ENCODE measurements around the gene MARK1. TPM values are rescaled to one million over a fixed set of nuclear protein-coding genes. Genes with fewer than 3 reads are reported as not detected.

Gene MARK1
- total RNA-seq, 1 experiment from 2014 or later, result not detected

DNA sequence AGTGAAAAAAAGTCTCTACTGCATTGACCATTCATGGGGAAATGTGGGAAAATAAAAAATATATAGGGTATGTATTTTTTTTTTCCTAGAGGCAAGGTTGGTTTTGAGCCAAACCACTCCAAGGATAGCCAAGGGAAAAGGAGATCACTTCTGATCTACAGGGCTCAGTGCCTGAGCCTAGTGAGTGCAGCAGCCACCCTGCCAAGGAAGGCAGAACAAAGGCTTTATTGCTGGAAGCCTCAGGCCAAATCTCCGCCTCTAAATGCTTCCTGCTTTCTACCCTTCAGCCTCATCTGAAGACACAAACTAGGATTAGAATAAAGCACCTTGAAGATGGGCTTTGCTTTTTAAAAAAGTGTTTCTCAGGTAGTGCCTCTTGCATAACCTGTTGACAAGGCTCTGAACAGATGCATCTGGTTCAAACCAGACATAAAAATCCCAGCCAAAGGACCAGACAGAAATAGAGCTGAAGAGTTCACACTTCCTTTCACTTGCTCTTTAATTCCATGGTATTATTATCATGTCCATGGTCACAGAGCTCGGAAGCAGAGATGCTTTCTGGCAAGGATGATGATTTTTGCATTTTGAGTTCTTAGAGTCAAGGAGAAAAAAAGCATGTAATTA lies 172.7 kb downstream of the MARK1 start:
- intact Hi-C loops (cut with micrococcal nuclease; ENCODE audit: unreplicated experiment), result no loop called here
- H3K27ac ChIP-seq (ENCODE audit: low read length), result no peak overlapping the region
- DNase-seq (ENCODE audit: low read depth, low spot score), result no peak

GRCh38 chr1:220701974-220702373 lies 174.0 kb downstream of the MARK1 start:
- DNase-seq (ENCODE audit: low read depth, low spot score) (no peak), ATAC-seq (no peak)
- intact Hi-C loops (cut with micrococcal nuclease; ENCODE audit: unreplicated experiment) (no loop called here), in situ Hi-C loops (cut with HindIII; ENCODE audit: low pct_unique_long_range_greater_than_20kb, low sequenced_read_pairs) (no loop called here)
- H3K36me3 ChIP-seq (ENCODE audit: control insufficient read depth, insufficient read depth, low read length), result no peaks in the 10 kb centered on the region
- H3K27ac ChIP-seq (ENCODE audit: low read length), result no peak overlapping the region
- no peak for TF ChIP-seq REST (IDR thresholded peaks at IDR 0.05; ENCODE audit: insufficient read depth in 1 of 2, low read depth in 2 of 2, low read length in 1 of 2)
- no peak for TF ChIP-seq SIN3A (IDR thresholded peaks at IDR 0.05; ENCODE audit: borderline replicate concordance, insufficient read depth, low read depth, low read length)
- TF ChIP-seq POLR2AphosphoS5 (IDR thresholded peaks at IDR 0.05; ENCODE audit: low read depth, low read length), result no peak
- ChIA-PET CTCF (interaction anchor here (0.7 kb wide), 1 partner anchor 10 kb away, joined by 3 read pairs; no protein-coding TSS in a partner anchor), POLR2A (interaction anchor here (0.7 kb wide), 1 partner anchor 409 kb away, joined by 3 read pairs; no protein-coding TSS in a partner anchor)
- no peaks in the 10 kb centered on the region for H3K27me3 ChIP-seq (ENCODE audit: control insufficient read depth, insufficient read depth, low read length)
- no peak overlapping the region for H3K4me3 ChIP-seq (ENCODE audit: low read depth in 2 of 2, low read length in 2 of 2)
- BruUV-seq (replicated peaks), result no TSS peak
- no peaks in the 10 kb centered on the region for H3K9me3 ChIP-seq (ENCODE audit: control insufficient read depth, insufficient read depth, low read depth, low read length)
- no peaks in the 10 kb centered on the region for H3K4me1 ChIP-seq (ENCODE audit: control insufficient read depth, insufficient read depth, low read length)

More for the DNA sequence above, 172.7 kb downstream of the MARK1 start:
- BruUV-seq (replicated peaks), result no TSS peak
- in situ Hi-C loops (cut with HindIII; ENCODE audit: low pct_unique_long_range_greater_than_20kb, low sequenced_read_pairs), result no loop called here
- POLR2A ChIA-PET, result no interaction called here
- TF ChIP-seq POLR2AphosphoS5 (IDR thresholded peaks at IDR 0.05; ENCODE audit: low read depth, low read length), result no peak
- no peak for TF ChIP-seq CTCF (IDR thresholded peaks at IDR 0.05)
- TF ChIP-seq SIN3A (IDR thresholded peaks at IDR 0.05; ENCODE audit: borderline replicate concordance, insufficient read depth, low read depth, low read length), result no peak
- no peak for TF ChIP-seq REST (IDR thresholded peaks at IDR 0.05; ENCODE audit: insufficient read depth in 1 of 2, low read depth in 2 of 2, low read length in 1 of 2)
- TF ChIP-seq TCF7L2 (IDR thresholded peaks at IDR 0.05; ENCODE audit: low read depth, low read length), result no peak
- Histone ChIP-seq H3K27me3 (ENCODE audit: control insufficient read depth, insufficient read depth, low read length) (no peaks in the 10 kb centered on the region), H3K36me3 (ENCODE audit: control insufficient read depth, insufficient read depth, low read length) (no peaks in the 10 kb centered on the region), H3K4me1 (ENCODE audit: control insufficient read depth, insufficient read depth, low read length) (no peaks in the 10 kb centered on the region), H3K9me3 (ENCODE audit: control insufficient read depth, insufficient read depth, low read depth, low read length) (no peaks in the 10 kb centered on the region), H3K4me3 (ENCODE audit: low read depth in 2 of 2, low read length in 2 of 2) (no peak overlapping the region)
- CTCF ChIA-PET, result no interaction called here
- ATAC-seq, result no peak

Data from Panc1 (cell line).